GM19099 (cell line): ENCODE data around the gene CCSER1.

Source experiments
- POLR2A ChIP-seq: IDR thresholded peaks from 3 replicates; pipeline ENCODE4 v1.6.1; 2011; ENCODE audit warnings: low read depth; ENCODE audit not compliant: insufficient read length; ENCODE audit errors: extremely low read depth

CCSER1 gene

DNA sequence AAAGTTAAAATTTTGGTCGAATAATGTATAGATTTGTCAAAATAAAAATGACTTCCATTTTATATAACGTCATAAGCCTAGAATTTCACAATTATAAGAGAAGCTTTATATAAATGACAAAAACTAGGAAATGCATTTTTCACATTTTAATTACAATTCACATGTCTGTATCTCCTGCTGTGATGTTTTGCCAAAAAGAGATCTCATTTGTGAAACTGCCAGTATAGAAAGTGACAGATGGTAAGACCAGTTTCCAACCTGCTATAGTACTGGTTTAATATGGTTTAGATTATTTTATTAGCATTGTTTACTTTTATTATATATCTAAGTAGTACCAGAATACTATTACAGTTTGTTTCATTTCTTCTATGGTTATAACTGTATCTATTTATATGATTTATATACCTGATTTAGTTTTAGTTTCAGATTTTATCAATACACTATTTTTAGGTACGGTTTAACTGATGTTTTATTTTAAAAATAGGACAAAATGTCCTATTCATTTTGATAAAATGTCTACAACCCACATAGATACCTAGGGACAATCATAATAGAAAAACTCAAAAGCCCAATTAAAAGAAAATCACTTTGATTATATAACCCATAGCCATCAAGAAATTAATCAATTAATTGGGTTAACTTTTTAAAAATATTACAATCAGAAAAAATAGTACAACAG is 5.4 kb upstream of the CCSER1 start:
- no peak for TF ChIP-seq POLR2A

DNA sequence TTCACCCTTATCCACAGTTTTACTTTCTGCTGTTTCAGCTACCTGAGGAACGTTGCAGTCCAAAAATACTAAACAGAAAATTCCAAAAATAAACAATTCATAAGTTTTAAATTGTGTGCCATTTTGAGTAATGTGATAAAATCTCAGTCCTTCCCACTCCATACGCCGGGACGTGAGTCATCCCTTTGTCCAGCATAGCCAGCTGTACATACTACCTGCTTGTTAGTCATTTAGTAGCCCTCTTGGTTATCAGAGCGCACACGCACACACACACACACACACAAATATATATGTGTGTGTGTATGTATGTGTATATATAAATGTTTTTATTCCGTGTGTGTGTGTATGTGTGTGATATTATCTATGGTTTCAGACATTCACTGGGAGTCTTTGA is 4.8 kb upstream of the CCSER1 start:
- no peak for TF ChIP-seq POLR2A

DNA sequence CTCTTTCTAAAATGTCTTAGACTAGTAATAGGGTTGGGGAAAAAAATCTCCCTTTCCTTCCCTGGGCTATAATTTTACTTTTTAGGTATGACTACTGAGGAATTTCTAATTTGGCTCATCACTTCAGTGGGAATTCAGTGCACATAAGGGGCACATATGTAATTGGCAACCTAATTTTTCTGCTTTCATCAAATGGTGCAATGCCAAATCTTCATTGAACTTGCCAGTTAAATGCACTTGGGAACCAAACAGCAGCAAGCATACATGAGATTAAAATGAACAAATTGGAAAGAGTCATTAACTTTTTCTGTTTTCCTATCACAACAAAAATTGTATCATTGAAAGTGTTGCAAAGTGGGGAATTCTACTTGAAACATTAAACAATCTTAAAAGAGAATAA is 2.9 kb upstream of the CCSER1 start:
- no peak for TF ChIP-seq POLR2A

DNA sequence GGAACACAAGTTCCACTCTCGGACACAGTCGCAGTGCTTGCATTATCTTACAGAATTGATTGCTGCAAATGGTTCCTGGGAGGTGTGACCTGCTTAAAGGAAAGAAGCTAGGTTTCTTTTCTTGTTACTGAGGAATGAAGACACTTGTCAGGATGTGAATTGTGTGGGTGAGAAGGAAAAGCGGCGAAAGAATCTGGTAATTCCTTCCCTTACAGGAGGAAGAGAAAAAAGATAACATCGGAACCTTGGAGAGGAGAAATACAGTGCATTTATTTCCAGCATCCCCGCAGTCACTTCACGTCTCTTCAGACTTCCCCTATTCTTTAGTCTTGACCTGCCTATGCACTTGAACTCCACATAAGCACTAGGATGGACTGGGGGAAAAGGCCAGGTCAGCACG is 389 bp upstream of the CCSER1 start:
- TF ChIP-seq POLR2A, result no peak

GRCh38 chr4:90127706-90128345 is 632 bp downstream of the CCSER1 start:
- no peak for TF ChIP-seq POLR2A

- TF ChIP-seq POLR2A, result no peak
Measured at GRCh38 chr4:90128961-90129495, 1.8 kb downstream of the CCSER1 start.

DNA sequence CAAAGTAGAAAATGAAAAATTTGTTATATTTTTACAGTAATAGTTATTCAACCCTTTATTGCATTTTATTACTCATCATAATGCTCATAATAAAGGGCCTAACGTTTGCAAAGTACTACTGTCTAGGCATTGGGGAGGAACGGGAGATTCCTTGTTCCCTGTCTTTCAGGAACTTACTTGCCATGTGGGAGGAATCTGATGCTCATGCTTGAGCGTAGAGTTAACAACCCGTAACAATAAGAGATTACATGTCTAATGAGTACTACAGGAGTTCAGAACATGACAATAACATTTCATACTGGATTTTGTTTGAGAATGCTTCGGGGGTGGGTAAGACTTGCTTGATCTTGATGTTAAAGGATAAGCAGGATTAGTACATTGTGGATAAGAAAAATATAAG is 2.9 kb downstream of the CCSER1 start:
- TF ChIP-seq POLR2A, result no peak

GRCh38 chr4:90137555-90137954 is 10.4 kb downstream of the CCSER1 start:
- no peak for TF ChIP-seq POLR2A

- TF ChIP-seq POLR2A, result no peak
Measured at GRCh38 chr4:90142081-90142480, 14.9 kb downstream of the CCSER1 start.

GRCh38 chr4:90145319-90145718 is 18.1 kb downstream of the CCSER1 start:
- TF ChIP-seq POLR2A, result no peak

DNA sequence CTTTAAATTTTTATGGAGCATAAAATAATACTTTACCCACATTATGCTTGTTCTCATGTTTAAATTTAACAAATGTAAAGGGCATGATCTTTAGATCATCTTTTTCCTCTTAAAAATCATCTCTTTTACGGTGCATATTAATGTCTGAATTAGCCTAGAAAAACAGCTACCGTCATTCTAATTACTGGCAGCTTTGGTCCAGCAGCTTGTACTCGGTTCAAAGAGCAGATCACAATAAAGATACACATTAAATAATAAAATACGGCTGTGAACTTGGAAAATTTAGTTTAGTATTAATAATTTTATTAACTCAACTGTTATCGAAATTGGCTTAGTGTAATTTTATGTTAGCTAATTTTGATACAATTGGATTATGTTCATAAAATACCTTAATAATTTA is 19.1 kb downstream of the CCSER1 start:
- TF ChIP-seq POLR2A, result no peak

DNA sequence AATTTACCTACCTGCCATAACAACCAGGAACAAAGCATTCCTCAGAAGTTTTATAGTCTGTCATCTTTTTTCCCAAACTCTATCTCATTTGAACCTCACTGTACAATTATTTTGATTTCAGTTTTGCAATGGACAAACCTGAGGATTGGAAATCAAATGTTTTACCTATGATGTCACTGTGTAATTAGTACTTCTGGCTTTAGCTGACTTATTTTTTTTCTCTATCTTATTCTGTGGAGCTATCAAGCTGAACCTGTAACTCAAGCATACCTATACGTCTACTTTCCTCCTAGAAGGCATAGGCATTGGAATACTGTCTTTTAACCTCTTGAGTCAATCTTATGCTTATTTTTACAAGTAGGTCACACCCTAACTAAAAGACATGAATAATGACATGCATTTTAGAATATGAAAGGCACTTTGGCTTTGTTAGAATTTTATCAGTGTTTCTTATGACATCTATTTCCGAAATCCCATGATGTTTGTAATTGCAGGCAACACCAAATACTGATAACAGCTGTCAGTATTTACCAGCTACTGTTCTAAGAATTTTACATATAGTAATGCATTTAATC is 21.5 kb downstream of the CCSER1 start:
- TF ChIP-seq POLR2A, result no peak

DNA sequence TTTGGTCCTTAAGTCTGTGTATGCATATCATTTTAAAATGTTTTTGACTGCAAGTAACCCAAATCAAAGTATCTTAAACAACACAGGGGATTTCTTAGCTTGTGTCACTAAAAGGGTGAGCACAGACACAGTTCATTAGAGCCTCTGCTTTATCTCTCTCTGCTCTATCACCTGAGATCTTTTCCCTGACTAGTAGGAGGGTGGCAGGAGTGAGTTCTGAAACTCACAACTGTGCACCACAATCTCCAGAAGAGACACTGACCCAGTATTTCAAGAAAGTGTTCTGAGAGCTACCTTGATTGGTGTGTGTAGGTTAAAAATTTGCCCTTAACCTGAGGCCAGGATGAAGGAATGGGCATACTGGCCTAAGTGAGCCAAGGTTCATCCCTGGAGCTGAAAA is 24.8 kb downstream of the CCSER1 start:
- no peak for TF ChIP-seq POLR2A

DNA sequence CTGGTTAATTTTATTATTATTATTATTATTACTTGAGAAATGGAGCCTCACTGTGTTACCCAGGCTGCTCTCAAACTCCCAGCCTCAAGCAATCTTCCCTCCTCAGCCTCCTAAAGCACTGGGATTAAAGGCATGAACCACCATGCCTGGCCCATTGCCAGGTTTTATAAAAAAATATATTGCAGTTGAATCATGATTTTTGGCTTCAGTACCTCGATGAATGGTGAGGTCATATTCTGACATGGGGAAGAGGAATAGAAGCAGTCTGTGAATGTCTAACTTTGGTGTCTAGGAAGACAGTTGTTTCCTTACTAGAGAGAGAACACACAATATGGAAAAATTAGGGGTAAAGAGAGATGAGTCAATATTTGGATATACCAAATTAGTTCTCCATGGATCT is 32.0 kb downstream of the CCSER1 start:
- TF ChIP-seq POLR2A, result no peak

DNA sequence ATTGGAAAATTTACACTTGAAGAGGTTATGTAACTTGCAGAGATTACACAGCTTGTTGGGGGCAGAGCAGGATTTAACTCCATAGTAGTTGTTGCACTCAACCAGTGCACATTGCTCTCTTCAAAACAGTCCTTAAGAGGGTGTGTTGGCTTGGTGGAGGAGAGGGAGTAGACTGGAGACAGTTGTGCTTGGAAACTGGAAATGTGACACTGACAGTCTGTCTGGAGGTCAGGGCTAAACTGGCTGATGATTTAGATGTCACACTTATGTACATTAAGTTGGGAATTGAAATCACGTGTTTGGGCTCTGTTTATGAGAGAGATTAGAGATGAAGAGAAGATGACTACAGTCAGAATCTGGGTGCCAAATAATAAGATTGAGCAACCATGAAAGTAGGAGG is 32.9 kb downstream of the CCSER1 start:
- no peak for TF ChIP-seq POLR2A

DNA sequence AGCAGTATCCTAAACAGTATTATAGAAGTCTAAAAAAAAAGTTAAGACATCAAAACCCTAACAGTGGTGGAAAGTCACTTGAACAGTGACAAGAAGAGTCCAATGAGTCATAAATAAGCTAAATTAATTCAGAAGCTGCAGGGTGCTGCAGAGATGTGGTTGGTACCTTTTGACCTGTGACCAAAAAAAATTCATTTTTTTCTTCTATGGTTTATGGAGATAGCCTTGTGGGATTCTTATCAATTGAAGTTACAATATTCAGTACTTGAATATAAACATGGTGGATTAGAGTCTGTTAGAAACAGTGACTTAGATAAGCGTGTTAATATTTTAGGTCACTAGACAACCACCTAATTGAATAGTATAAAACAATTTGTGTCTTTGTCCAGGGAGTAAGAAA is 35.4 kb downstream of the CCSER1 start:
- TF ChIP-seq POLR2A, result no peak
